GM21825 (cell line): ENCODE results near the gene SHB.

Source experiments
- ATAC-seq: cut with Tn5 transposase; IDR thresholded peaks from one replicate; pipeline ENCODE4 v1.9.1; 2021; ENCODE audit warnings: mild to moderate bottlenecking, moderate library complexity; ENCODE audit not compliant: unreplicated experiment

SHB gene

DNA sequence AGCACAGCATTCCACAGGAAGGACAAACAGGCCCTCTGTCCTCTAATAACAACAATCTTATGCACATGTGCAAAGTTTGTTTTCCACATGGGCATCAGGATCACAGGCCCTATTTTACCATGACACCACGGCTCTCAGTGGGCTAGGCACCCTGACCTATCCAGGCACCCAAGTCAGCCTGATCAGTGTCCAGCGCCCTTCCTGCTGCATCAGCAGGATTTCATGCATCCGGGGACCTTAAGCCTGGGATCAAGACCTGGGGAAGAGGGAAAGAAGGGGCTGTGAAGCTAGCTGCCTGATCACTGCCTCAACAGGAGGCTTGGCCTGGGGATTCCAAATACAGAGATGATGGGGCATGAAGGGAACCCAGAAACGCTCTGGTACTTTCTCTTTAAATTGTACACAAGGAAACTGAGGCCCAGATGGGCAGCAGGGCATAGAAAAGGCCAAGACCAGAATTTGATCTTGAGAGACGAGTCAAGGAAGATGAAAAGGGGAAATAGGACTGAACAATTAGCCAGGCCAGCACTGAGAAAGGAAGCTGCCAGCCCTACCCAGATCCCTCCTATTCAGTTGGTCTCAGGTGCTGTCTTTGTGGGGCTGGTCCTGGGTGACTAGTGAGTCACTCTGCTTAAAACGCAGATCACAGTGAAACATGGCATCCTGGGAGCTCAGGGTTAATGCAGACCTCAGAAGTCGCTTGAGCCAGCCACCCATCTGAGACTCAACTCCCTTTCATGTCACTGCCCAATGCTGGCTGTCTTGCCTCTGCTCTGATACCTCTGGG is 57.9 kb downstream of the SHB start:
- ATAC-seq, result no peak

DNA sequence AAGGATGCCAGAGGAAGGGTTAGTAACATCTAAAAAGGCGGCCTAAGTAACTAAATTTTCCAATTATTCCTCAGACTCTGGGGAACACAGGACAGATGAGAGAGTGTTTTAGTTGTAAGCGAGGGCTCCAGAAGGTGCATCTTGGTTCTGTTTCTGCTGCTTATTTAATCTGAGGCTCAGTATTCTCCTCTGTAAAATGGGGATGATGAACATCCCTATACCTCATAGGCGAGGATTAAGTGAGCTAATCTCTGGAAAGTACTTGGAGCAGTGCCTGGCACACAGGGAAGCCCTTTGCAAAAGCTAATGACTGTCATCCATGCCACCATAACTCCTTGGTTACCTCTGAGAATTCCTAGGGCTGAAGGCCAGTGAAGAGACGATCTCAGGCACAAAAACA is 59.0 kb downstream of the SHB start:
- no peak for ATAC-seq

DNA sequence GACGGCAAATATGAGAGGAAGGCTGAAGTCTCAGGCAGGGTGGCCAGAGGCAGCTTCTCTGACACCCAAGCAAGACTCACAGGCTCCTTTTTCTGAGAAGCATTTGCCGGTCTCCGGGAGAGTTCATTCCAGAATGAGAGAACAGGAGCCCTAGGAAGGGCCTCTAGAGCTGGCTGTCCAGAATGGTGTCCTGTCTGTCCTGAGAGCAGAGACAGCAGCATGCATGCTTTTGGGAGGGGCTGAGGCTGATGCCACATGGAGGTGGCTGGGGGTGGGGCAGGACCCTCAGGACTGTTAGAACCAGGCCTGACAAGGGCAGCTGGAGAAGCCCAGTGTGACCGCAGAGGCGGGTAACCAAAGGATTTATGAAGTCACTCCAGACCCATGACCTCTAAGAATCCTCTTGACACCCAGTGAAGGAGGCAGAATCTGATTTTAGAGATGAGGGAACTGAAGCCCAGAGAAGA is 60.0 kb downstream of the SHB start:
- ATAC-seq, result no peak

DNA sequence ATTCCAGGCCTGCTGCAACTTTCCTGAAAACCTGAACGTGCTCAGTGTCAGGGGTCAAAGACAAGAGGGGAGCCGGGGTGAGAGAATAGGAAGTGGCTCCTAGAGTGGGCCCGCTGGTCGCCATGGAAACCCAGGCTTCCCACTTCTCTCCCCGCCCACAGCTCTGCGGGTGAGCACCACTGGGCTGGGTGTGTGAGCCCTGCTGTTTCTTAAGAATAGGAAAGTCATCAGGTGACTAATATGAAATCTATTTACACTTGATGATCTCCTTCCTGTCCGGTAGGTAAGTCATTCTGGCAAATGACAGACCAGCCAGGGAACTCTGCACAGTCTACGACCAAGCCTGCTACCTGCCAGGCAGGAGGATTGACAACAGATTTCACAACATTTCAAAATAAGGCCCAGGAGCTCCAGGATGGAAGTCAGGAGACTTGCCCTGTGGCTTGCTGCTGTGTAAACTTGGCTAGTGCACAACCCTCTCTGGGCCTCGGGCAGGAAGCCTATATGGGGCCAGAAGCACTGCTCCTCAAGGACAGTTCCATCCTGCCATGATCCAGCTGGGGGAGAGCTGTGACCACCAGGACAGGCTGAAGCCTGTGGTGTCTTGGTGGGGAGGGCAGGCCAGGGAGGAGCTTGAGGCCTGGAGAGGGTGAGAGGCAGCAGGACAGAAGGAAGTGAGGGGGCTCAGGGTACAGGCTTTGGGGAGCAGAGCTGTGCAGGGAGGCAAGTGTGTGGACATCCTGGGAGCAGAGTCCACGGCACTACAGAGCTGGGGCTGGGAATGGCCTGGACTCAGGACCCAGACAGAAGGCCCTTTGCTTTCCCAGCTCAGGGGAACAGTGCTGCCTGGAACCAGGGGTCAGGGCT is 60.6 kb downstream of the SHB start:
- ATAC-seq, result peak; percentile 73

DNA sequence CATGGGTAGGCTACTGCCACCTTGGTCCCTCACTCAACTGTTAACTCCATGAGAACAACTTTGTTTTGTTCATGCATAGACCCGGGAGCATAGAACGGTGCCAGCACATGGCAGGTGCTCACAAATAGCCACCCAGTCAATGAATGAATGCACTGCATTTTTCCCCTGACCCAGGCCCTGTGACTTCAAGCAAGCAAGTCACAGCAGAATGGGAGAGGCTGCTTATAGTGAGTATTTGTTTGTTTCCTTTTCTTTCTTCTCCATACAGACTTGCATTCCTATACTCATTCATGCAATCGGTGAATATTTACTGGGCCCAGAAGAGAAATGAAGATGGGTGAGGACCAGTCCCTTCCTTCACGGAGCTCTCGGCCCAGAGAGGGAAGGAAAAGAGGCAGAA is 62.0 kb downstream of the SHB start:
- no peak for ATAC-seq

DNA sequence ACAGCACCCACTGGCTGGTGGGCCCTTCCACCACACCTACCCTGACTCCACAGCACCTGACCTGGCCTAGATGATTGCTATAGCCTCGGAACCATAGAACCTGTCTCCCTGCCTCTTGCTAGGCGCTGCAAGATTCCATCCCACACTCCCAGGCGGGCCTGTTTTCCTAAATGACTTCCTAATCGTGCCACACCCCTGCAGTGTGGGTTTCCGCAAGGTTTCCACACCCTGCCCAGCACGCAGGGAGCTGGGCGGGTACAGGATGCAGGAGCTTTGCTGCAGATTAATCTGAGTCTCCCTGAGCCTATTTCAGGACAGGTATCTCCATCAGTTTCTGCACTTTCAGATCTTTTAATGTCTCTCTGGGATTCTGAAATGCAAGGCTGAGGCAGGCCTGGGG is 62.9 kb downstream of the SHB start:
- ATAC-seq, result no peak

DNA sequence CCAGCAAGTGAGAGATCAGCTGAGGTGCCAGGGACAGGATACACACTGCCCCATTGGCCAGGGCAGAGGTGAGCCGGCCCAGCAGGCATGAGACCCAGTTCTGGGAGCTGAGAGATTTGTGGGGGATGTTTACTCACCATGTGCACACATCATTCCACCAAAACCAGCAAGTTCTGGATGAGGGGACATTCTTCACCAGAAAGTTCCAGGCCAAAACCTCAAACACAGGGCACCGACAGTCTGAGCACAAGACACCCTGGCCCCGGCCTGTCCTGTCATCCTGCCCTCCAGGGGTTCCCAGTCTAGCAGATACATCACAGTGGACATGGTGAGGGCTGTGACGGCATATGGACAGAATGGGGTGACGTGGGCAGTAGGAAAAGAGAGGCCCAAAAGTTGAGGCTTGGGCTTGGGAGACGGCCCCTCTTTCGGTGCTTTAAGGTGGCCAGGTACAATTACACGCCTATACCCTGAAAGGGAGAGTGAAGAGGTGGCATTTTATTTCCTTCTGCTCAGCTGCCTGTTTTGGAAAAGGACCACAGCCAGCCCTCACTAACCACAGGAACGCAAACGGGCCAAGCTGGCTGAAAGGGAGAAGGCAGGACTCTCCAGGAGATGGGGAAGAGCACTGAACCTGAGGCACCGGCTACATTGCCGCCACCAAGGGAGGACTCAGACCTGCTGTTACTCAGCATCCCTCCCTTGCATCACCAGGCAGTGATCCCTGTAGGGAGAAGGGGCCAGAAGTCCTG is 64.0 kb downstream of the SHB start:
- ATAC-seq, result no peak

DNA sequence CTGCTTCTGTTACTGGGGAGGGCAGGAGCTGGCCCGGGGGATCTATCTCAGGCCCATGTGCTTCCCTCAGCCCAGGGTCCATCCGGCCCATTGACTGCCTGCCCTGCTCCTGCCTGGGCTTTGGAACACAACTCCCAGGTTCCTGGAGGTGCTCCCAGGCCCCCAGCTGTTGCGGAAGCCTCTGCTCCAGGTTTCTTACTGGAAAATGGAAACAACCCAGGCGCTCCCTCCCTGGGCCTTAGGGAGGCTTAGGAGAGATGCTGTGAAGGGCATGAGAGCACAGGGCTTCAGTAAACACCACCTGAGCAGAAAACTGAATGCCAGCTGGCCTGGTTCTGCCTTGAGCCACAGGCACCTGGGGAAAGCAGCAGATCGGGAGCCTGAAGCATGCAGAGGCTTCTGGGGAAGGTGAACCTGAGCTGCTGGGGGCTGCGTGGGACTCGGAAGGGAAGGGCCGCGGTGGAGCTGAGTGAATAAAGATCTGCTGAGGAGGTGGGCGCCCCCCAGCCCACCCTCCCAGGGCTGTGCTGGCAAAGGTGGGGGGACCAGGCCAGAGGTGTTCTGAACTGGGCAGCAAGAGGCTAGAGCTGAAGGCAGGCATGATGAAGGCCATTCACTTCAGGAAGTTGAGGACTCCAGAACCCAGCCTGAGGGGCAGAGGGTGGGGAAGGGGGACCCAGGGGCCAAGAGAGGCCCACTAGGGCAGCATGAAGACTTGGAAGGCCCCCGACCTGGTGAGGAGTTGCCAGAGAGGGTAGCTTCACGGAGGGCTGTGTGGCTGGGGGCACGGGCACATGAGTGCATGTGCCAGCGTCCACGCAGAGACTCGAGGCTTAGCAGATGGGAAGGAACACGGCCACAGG is 64.8 kb downstream of the SHB start:
- no peak for ATAC-seq

DNA sequence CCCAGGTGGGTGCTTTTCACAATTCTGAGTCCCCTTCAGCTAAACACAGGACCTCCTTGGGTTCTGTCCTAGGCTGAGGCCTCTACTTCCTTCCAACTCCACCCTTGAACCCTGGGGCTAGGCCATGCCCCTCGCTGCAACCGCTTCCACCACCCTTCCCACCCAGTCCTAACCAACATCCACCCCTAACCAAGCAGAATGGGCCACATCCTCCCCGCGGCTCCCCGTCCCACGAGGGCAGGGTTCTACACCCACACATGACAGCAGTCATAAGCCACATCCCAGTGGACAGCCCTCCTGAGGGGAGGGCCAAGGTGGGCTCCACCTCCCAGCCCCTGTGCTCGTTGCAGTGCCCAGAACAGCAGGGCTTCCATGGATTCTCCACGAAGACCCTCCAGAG is 65.8 kb downstream of the SHB start:
- ATAC-seq, result no peak

DNA sequence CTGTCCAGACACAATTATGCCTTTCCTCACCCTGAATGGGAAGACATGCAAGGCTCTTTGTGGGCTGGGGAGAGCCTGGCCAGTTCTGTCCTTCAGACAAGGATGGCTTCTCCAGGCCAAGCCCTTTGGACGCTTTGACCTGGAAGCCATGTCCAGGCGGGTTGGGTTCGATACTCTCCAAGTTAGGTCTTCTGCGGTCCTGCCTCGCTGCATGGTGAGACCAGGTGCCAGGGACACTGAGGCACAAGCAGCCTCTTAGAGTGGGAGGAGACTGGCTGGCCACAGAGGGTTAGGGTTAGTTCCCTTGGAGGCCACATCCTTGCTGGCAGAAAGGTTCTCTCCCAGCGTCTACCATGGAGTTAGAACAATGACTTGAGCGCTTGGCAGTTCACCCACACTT is 67.6 kb downstream of the SHB start:
- no peak for ATAC-seq

DNA sequence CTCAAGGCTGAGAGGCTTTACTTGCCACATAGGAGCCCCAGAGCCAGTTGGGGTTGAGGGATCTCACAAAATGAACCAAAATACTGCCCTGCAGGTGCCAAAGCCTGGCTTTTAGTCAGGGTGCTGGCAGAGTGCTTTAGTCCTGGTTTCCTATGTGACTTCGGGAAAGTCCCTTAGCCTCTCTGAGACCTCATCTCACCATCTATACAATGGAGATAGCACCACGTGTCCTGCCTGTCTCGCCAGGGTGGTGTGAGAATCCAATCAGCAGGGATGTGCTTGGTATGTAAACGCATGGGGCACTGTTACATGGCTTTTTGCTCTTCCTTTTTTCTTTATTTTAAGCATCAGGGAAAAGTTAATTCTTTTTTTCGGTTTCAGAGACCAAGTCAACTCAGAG is 68.3 kb downstream of the SHB start:
- ATAC-seq, result no peak

DNA sequence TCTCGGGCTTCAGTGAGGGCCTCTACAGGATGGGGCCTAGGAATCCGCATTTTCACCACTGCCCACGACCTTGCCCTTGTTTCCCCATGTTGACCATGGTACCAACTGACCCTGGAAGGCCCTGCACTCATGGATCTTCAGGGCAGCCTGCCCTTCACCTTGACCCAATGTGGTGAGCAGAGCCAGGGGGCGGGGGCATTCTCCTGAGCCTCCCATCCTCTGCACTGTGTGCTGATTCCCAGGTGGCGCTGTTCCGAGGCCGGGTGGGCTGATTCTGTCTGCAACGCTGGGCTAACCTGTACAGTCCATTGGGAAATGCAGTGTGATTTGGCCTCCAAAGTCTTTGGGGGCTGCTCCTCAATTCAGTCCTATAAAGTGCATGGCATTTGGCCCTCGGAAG is 68.7 kb downstream of the SHB start:
- ATAC-seq, result no peak

DNA sequence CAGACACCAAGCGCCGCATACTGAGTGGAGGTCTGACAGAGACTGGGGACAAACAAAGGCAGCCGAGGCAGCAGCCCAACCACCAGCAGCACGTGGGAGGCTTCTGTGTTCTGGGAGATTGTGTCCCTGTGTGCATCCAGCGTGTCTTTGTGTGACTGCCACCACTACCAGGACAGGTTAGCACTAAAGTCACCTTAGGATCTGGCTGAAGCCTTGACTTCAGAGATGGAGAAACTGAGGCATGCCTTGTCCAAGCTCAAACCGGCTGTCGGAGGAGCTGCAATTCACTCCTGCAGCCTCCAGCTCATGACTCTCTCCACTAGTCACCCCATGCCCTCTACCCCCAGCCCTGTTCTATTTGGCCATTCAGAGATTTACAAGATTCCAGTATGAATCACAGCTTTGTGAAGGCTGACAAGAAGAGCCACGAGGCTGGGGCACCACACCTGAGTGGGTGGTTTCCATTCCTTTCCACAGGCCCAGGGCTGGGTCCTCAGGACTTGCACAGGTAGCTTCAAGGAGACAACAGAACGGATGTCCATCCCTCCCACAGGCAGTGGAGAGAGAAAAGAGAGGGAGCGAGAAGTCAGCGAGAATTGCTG is 69.3 kb downstream of the SHB start:
- no peak for ATAC-seq

DNA sequence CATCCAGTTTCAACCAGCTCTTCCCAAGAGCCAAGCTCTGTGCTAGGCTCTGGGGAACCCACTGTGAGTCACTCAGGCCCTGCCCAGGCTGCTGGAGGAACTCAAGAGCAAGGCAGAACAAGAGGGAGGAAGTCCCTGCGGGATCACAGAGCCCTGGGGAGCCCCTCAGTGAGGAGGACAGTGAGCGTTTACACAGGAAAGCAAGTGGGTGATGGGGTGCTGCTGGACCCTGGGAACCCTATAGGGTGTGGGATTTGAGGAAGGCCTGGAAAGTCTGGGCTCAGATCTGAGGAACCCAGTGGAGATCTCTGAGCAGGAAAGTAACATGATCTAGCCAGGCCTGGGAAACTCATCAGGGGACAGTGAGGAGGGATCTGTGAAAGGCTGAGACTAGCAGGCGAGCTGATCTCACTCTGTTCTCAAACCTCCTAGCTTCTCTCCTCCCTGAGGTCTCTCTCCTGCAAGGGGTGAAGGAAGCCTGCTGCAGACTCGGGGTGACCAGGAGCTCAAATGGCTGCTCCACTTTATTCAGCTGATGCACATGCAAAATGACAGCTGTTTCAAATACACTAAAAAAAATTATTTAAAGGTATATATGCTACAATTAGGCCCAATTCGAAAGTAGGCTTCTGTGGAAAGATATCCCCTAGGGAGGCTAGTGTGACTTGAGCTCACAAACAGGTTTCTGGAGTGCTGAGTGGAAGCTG is 70.0 kb downstream of the SHB start:
- no peak for ATAC-seq

DNA sequence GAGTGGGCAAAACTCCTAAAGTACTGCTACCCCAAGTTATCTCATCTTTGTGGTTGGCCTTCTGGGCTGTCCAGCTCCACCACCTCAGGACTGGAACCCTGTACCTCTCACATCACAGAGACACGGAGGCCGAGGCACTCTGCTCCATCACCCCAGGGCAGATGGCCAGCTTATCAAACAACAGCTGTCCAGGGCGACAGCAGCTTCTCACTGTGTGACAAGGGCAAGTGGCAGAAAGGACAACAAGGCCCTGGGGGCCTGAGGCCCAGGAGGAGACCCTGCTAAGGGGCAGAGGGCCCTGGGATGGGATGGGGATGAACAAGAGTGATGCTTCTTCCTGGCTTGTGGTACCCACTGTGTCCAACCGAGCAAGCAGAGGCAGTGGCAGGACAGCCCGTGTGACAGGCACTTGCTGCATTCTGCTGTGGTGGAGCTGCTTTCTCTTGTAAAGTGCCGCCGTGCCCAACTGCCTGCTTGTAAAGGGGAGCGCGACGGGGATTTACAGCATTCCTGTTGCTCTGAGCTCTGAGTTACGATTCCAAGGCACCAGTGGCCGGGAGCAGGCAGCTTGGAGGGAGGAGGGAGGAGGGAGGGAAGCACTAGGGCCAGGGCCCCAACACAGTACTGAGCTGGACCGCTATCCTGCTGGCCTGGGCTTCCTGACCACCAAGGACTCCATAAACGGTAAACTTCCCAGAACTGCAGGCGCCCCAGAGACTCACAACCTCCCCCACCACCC is 71.2 kb downstream of the SHB start:
- no peak for ATAC-seq

DNA sequence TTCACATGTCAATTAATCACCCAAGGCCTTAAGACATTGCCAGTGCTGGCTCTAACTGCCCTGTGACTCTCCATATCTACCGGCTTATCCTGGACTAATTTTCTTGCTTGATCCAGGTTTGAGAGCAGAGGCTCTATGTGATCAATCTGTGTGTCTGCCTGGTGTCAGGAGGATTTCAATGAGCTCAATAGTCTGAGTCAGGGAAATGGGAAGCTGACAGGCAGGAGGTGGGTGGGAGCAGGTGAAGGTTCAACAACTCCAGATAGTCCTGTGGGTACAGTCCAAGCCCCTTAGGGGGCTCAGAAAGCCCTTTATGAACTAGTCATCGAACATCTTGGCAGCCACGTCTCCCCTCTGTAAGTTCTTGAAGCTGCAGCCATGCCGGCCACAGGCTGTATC is 72.2 kb downstream of the SHB start:
- ATAC-seq, result no peak

DNA sequence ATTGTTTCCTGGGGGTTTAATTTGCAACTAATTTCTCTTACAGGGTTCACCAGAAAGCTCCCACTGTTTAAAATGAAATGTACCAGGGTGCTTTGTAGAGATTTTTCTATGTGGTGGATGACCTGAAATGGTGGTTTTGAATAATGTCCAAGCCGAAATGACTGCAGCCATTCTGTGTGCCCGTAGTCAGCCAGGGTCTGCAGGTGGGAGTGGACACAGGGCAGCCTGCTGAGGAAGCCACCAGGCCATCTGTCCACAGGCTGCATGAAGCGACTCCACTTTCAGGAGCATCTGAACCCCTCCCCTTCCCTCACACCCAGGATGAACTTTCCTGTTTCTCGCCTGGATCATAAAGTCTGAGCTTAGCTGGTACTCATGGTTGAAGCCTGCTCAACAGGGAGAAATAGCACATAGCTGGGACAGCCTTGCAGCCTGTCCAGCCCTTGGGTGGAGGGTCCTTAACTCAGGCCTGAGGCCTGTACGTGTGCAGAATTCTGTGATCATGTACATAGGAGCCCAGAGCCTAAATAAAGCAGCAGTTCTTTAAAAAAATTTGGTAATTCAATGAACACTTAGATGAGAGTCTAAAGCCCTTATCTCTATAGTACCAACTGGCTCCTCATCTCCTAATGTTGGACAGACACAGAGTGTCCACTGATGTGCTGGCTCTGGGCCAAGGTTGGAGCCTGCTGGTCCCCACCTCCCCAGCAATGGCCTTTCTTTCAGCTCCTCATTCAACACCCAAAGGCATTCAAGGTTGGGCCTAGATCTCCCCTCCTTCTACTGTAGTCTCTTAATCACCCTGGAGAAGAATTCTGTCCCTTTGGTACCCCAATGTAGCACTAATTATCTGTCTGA is 72.8 kb downstream of the SHB start:
- ATAC-seq, result no peak

DNA sequence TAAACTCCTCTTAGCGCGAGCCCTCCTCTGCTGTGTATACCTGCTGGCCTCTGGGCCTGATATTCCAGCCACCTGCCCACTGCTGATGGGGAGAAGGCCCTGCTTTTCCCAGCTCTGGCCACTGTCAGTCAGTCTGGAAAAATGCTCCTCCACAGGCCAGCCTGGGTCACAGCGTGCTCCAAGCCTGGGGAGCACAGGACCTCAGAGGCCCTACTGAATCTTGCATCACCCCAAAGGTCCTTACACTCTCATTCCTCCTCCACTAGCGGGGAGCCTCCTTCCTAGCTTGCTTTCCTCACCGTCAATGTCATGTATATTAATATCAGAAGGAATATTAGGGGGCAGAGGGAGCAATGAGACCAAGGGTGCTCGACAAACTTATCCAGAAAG is 73.7 kb downstream of the SHB start:
- no peak for ATAC-seq
